H9 (cell line): Measurements from ENCODE around the gene ZNF469. TPM values are rescaled to one million over a fixed set of nuclear protein-coding genes. Genes with fewer than 3 reads are reported as not detected.

Experiments used
- DNase-seq: peaks from one replicate; pipeline ENCODE4 v3.0.0-alpha.2; 2017
- H2AFZ ChIP-seq: one replicate; pipeline ENCODE4 v1.6.1; 2013; ENCODE audit warnings: mild to moderate bottlenecking, low read length, control low read depth, moderate library complexity
- H2AK5ac ChIP-seq: 2 replicates; pipeline ENCODE4 v1.6.1; 2013; ENCODE audit warnings: low read length, control low read depth, mixed read lengths; ENCODE audit not compliant: insufficient read length
- H2BK120ac ChIP-seq: one replicate; pipeline ENCODE4 v1.6.1; 2013; ENCODE audit warnings: low read depth, mild to moderate bottlenecking, low read length, control low read depth, inconsistent platforms; ENCODE audit not compliant: poor library complexity, severe bottlenecking
- H2BK12ac ChIP-seq: 2 replicates; pipeline ENCODE4 v1.6.1; 2013; ENCODE audit warnings: low read length, control low read depth, mixed read lengths, low read depth; ENCODE audit not compliant: insufficient read length
- H2BK15ac ChIP-seq: 2 replicates; pipeline ENCODE4 v1.6.1; 2013; ENCODE audit warnings: low read depth, low read length, control low read depth
- H2BK20ac ChIP-seq: one replicate; pipeline ENCODE4 v1.6.1; 2013; ENCODE audit warnings: low read depth, mild to moderate bottlenecking, low read length, control low read depth, inconsistent platforms; ENCODE audit not compliant: poor library complexity, severe bottlenecking
- H2BK5ac ChIP-seq: 2 replicates; pipeline ENCODE4 v1.6.1; 2013; ENCODE audit warnings: low read length, control low read depth, mixed read lengths; ENCODE audit not compliant: insufficient read length
- H3K14ac ChIP-seq: 2 replicates; pipeline ENCODE4 v1.6.1; 2013; ENCODE audit warnings: low read length, control low read depth; ENCODE audit not compliant: insufficient read depth
- H3K18ac ChIP-seq: 2 replicates; pipeline ENCODE4 v1.6.1; 2013; ENCODE audit warnings: low read depth, mild to moderate bottlenecking, mixed read lengths, low read length, control low read depth; ENCODE audit not compliant: insufficient read length
- H3K23ac ChIP-seq: 2 replicates; pipeline ENCODE4 v1.6.1; 2013; ENCODE audit warnings: low read length, control low read depth, mixed read lengths, low read depth; ENCODE audit not compliant: insufficient read length
- H3K23me2 ChIP-seq: 2 replicates; pipeline ENCODE4 v1.6.1; 2013; ENCODE audit warnings: low read depth, mild to moderate bottlenecking, mixed read lengths, low read length, control low read depth; ENCODE audit not compliant: insufficient read length, poor library complexity, severe bottlenecking
- H3K27ac ChIP-seq: 2 replicates; pipeline ENCODE4 v1.5.1; 2013; ENCODE audit warnings: low read length, control low read depth, mixed read lengths, low read depth; ENCODE audit not compliant: insufficient read length
- H3K27me3 ChIP-seq: 2 replicates; pipeline ENCODE4 v1.6.1; 2013; ENCODE audit warnings: low read length, control low read depth, inconsistent platforms; ENCODE audit not compliant: insufficient read depth
- H3K4ac ChIP-seq: 2 replicates; pipeline ENCODE4 v1.6.1; 2013; ENCODE audit warnings: low read depth, mild to moderate bottlenecking, control low read depth, inconsistent platforms, low read length, moderate library complexity
- H3K4me1 ChIP-seq: 2 replicates; pipeline ENCODE4 v1.6.1; 2013; ENCODE audit warnings: low read length, control low read depth, inconsistent platforms; ENCODE audit not compliant: insufficient read depth
- H3K4me2 ChIP-seq: 2 replicates; pipeline ENCODE4 v1.6.1; 2013; ENCODE audit warnings: low read length, control low read depth, mixed read lengths; ENCODE audit not compliant: insufficient read length, insufficient read depth
- H3K56ac ChIP-seq: 2 replicates; pipeline ENCODE4 v1.6.1; 2013; ENCODE audit warnings: low read depth, mild to moderate bottlenecking, mixed read lengths, low read length, control low read depth; ENCODE audit not compliant: insufficient read length
- H3K79me1 ChIP-seq: 2 replicates; pipeline ENCODE4 v1.6.1; 2013; ENCODE audit warnings: low read depth, mild to moderate bottlenecking, moderate library complexity, low read length, control low read depth, inconsistent platforms; ENCODE audit not compliant: insufficient read depth, poor library complexity, severe bottlenecking
- H3K79me2 ChIP-seq: 2 replicates; pipeline ENCODE4 v1.6.1; 2013; ENCODE audit warnings: low read length, control low read depth, inconsistent platforms; ENCODE audit not compliant: insufficient read depth
- H3K9ac ChIP-seq: 2 replicates; pipeline ENCODE4 v1.6.1; 2013; ENCODE audit warnings: low read length, control low read depth, mixed read lengths; ENCODE audit not compliant: insufficient read length; ENCODE audit errors: extremely low read depth
- H3K9me3 ChIP-seq: one replicate; pipeline ENCODE4 v1.6.1; 2013; ENCODE audit warnings: low read depth, low read length, inconsistent platforms; ENCODE audit not compliant: control insufficient read depth
- H3T11ph ChIP-seq: one replicate; pipeline ENCODE4 v1.6.1; 2013; ENCODE audit warnings: mild to moderate bottlenecking, low read length, control low read depth, inconsistent platforms
- H4K20me1 ChIP-seq: one replicate; pipeline ENCODE4 v1.6.1; 2013; ENCODE audit not compliant: control insufficient read depth, insufficient read length, insufficient read depth
- H4K5ac ChIP-seq: 2 replicates; pipeline ENCODE4 v1.6.1; 2013; ENCODE audit warnings: low read depth, mild to moderate bottlenecking, mixed read lengths, low read length, control low read depth; ENCODE audit not compliant: insufficient read length
- H4K8ac ChIP-seq: replicated peaks from 2 replicates; pipeline ENCODE4 v1.6.1; 2013; ENCODE audit warnings: low read length, control low read depth, mixed read lengths, low read depth; ENCODE audit not compliant: insufficient read length
- H4K91ac ChIP-seq: 2 replicates; pipeline ENCODE4 v1.6.1; 2013; ENCODE audit warnings: low read depth, mild to moderate bottlenecking, moderate library complexity, mixed read lengths, low read length, control low read depth; ENCODE audit not compliant: insufficient read length
- H3K27ac Mint-ChIP-seq, 3 experiments: 2 replicates in 2 of 3; 3 replicates in 1 of 3; pipeline ENCODE4 v1.8.0; 2020 to 2021; ENCODE audit warnings: mixed read lengths in 3 of 3, mild to moderate bottlenecking in 1 of 3, moderate library complexity in 1 of 3
- H3K27me3 Mint-ChIP-seq: 2 replicates; pipeline ENCODE4 v1.8.0; 2021; ENCODE audit warnings: low read depth, mild to moderate bottlenecking, moderate library complexity, mixed read lengths
- H3K36me3 Mint-ChIP-seq, 3 experiments: 2 replicates in 2 of 3; 3 replicates in 1 of 3; pipeline ENCODE4 v1.8.0; 2020 to 2021; ENCODE audit warnings: low read depth in 3 of 3, mixed read lengths in 3 of 3; ENCODE audit not compliant: insufficient read depth in 1 of 3
- H3K4me1 Mint-ChIP-seq, 2 experiments: 2 replicates each; pipeline ENCODE4 v1.8.0; 2020; ENCODE audit warnings: mixed read lengths in 2 of 2
- H3K4me3 Mint-ChIP-seq, 2 experiments: 2 replicates in 1 of 2; 3 replicates in 1 of 2; pipeline ENCODE4 v1.8.0; 2020 to 2021; ENCODE audit warnings: mild to moderate bottlenecking in 2 of 2, mixed read lengths in 2 of 2, moderate library complexity in 1 of 2
- H3K9me3 Mint-ChIP-seq, 2 experiments: 2 replicates in 1 of 2; 3 replicates in 1 of 2; pipeline ENCODE4 v1.8.0; 2020; ENCODE audit warnings: mild to moderate bottlenecking in 2 of 2, mixed read lengths in 2 of 2, moderate library complexity in 1 of 2
- WGBS: extraction: QIAGEN DNeasy Blood & Tissue Kit; methylation state at CpG from one replicate; pipeline ENCODE4 v1.1.7; 2013; ENCODE audit warnings: missing lambda C conversion rate, low lambda C conversion rate, mixed read lengths; ENCODE audit not compliant: insufficient read length; ENCODE audit errors: extremely low coverage; 5-methylcytosine and 5-hydroxymethylcytosine counted together
- total RNA-seq: library from RNA; stranded (reverse); gene quantifications from 2 replicates; pipeline ENCODE4 v1.2.1, GENCODE V29; 2021
- TF ChIP-seq, protein P1 (sequence below): fragments of 200-600 bp; sonication (generic); conservative IDR thresholded peaks from 3 replicates; pipeline ENCODE4 v1.8.0; 2021; ENCODE audit warnings: antibody characterized with exemption, mild to moderate bottlenecking

ZNF469 gene
- total RNA-seq, 1 experiment from 2014 or later, result 4.4 TPM

GRCh38 chr16:88355389-88356123 lies 27.2 kb upstream of the ZNF469 start:
- no peaks in the 10 kb centered on the region for H3K9me3 ChIP-seq
- peaks cover 4% of the 10 kb centered on the region for H3K27me3 Mint-ChIP-seq
- no peak overlapping the region for H4K91ac ChIP-seq
- H4K20me1 ChIP-seq, result no peaks in the 10 kb centered on the region
- H3K56ac ChIP-seq, result no peak overlapping the region
- H4K8ac ChIP-seq, result no peak overlapping the region
- no peak overlapping the region for H2BK20ac ChIP-seq
- no peak overlapping the region for H4K5ac ChIP-seq
- no peaks in the 10 kb centered on the region for H3K27me3 ChIP-seq
- H2BK5ac ChIP-seq, result no peak overlapping the region
- no CpG with 5 or more reads among the region's 28 CpGs for WGBS
- no peak overlapping the region; the same call in 1 of the 2 replicates for H3K14ac ChIP-seq
- no peak overlapping the region for H3K23ac ChIP-seq
- TF ChIP-seq, protein P1, sequence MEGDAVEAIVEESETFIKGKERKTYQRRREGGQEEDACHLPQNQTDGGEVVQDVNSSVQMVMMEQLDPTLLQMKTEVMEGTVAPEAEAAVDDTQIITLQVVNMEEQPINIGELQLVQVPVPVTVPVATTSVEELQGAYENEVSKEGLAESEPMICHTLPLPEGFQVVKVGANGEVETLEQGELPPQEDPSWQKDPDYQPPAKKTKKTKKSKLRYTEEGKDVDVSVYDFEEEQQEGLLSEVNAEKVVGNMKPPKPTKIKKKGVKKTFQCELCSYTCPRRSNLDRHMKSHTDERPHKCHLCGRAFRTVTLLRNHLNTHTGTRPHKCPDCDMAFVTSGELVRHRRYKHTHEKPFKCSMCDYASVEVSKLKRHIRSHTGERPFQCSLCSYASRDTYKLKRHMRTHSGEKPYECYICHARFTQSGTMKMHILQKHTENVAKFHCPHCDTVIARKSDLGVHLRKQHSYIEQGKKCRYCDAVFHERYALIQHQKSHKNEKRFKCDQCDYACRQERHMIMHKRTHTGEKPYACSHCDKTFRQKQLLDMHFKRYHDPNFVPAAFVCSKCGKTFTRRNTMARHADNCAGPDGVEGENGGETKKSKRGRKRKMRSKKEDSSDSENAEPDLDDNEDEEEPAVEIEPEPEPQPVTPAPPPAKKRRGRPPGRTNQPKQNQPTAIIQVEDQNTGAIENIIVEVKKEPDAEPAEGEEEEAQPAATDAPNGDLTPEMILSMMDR, result no peak
- no peak overlapping the region for H3K4ac ChIP-seq
- H2BK12ac ChIP-seq, result no peak overlapping the region
- H3K79me1 ChIP-seq, result no peaks in the 10 kb centered on the region
- no peak overlapping the region for H2AFZ ChIP-seq
- no peak overlapping the region for H2AK5ac ChIP-seq
- H3K36me3 Mint-ChIP-seq, result peaks cover 0 to 2% (median 1%) of the 10 kb centered on the region in 3 experiments; a peak in 2 of 7 replicates
- no peak overlapping the region for H2BK15ac ChIP-seq
- no peak overlapping the region for H3K27ac ChIP-seq
- H3K9me3 Mint-ChIP-seq, result peaks cover 7 to 11% of the 10 kb centered on the region in 2 experiments; a peak in 3 of 5 replicates
- H2BK120ac ChIP-seq, result no peak overlapping the region
- no peaks in the 10 kb centered on the region for H3K4me1 ChIP-seq
- no peak overlapping the region; a peak in 1 of 7 replicates for H3K27ac Mint-ChIP-seq
- H3K23me2 ChIP-seq, result no peaks in the 10 kb centered on the region
- H3K9ac ChIP-seq, result no peak overlapping the region
- H3K79me2 ChIP-seq, result no peaks in the 10 kb centered on the region
- H3K4me1 Mint-ChIP-seq, result peaks cover 14 to 17% of the 10 kb centered on the region in 2 experiments
- H3K18ac ChIP-seq, result no peak overlapping the region
- no peak overlapping the region for H3K4me3 Mint-ChIP-seq
- H3T11ph ChIP-seq, result no peak overlapping the region
- no peak overlapping the region for H3K4me2 ChIP-seq
- no peak for DNase-seq
